HG03064 (cell line): Measurements from ENCODE around the gene AKAP9.
"Not testable (repeated sequence)": the region's sequence is repeated elsewhere in the genome, so short reads cannot be mapped to it uniquely, and the experiment has no call there.

ENCODE experiments used
- ATAC-seq: cut with Tn5 transposase; IDR thresholded peaks from one replicate; pipeline ENCODE4 v1.9.1; 2021; ENCODE audit warnings: low read depth; ENCODE audit not compliant: unreplicated experiment

AKAP9 gene

DNA sequence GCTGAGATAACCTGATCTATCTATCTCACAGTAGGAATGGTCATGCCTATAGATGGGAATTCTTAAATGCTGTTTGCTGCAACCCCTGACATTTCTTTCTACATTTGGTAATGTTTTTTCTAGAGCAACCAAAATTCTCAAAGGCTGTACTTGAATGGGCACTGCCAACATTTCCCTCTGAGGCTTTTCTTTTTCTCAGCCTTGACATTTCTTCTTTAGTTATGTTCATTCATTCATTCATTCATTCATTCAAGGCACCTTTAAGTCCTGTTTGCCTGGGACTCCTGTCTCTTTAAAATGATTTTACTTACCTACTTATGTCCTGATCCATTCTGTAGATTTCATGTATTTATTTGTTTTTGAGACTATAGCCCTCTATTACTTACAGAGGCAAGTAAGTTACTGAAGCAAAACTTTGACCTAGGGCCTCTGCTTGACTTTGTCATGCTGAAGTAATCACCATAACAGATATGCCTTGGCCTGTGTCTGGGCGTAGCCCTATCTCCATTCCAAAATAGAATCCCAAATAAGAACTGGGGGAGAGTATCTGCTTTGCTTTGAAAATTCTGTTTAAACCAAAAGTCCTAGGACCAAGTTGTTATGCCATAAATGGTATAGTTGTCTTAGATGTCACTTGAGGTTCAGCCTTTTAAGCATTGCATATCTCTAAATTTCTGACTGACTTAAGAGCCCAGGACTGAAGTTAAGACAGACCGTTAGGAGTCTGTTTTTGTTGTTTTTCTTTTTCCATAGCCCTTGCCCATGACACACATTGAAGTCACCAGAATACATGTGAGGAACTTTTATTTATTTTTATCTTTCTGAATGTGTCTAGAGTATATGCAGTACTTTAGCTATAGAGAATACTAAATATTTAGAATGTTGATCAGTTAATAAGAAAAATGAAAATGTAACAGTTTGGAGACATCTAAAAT, 59.2 kb downstream of the AKAP9 start:
- no peak for ATAC-seq

DNA sequence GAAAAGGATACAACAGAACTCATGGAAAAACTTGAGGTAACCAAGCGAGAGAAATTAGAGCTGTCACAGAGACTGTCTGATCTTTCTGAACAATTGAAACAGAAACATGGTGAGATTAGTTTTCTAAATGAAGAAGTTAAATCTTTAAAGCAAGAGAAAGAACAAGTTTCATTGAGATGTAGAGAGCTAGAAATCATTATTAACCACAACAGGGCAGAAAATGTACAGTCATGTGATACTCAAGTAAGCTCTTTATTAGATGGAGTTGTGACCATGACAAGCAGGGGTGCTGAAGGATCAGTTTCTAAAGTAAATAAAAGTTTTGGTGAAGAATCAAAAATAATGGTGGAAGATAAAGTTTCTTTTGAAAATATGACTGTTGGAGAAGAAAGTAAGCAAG, 62.1 kb downstream of the AKAP9 start:
- ATAC-seq, result no peak

DNA sequence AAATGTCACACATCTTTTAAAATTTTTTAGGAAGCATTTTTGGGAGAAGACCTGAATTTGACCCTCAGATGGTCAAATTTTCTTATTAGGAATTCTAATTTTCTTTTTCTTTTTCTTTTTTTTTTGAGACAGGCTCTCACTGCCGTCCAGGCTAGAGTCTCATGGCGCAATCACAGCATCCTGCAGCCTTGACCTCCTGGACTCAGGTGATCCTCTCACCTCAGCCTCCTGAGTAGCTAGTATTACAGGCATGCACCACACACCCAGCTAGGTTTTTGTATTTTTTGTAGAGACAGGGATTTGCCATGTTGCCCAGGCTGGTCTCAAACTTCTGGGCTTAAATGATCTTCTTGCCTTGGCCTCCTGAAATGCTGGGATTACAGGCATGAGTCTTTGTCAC, 65.4 kb downstream of the AKAP9 start:
- ATAC-seq, result no peak

DNA sequence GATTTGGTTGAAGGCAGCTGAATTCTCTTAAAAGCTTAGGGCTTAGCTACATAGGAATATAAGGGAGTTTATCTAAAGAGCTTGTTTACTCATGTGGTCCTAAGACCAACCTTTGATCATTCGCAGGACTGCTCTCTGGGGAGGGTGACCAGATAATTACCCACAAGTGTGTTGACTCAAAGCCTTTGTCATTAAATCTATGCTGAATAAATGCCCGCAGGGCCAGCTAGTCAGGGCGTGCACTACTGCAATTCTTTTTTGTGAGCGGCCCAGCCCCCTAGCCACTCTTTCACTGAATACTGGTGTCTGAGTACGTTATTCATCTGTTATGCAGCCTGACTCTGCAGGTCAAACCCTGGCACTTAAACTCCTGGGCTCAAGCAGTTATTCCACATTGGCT, 69.6 kb downstream of the AKAP9 start:
- no peak for ATAC-seq

DNA sequence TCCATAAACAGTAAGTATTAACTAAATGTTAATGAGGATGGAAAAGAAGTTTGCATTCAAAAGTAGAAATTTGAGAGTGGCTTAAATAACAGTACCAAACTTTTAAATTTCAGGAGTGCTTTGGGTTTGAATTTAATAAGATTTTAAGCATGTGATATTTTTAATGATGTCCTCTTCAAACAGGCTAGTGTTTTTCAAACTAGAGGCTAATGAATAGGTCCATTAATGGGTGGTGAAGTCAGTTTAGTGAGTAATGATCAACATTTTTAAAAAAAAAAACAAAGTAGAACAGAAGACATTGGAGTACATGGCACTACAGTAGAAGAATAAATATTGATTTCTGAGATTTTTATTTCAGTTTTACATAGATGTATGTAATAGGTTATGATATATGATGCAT, 72.9 kb downstream of the AKAP9 start:
- ATAC-seq, result no peak

DNA sequence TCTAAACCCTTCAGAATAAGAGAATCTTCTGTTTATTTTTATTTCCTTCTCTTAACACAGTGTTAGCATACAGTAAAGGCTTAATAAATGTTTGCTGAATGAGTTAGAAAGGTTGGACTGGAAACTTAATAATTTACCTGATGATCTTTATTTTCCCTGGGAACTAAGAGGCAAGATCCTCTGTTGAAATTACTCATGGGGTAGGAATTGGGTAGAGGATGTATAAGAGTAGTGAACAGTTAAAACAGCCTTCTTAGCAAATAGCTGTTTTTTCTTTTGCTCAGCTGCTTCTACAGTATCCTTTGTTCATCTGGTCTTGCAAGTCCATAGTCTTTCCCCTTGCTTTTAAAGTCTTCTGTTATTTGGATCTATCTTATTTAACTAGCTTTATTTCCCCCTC, 80.0 kb downstream of the AKAP9 start:
- no peak for ATAC-seq

DNA sequence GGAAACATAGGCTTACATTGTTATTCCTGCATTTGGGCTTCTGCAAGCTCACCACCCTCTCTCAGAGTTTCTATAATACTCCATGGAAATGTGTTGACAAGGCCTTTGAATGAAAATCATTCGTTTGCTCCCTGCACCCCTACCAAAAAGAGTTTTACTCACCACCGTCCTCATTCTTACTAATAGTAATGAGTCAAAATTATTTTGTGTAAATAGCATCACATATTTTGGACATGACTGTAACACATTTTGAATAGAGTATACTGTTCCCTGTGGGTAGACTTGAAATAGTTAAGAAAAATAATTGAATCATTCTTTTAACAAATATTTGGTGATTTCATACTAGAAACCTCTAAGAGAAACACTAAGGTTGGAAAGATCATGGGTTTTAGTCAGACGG, 84.6 kb downstream of the AKAP9 start:
- no peak for ATAC-seq

DNA sequence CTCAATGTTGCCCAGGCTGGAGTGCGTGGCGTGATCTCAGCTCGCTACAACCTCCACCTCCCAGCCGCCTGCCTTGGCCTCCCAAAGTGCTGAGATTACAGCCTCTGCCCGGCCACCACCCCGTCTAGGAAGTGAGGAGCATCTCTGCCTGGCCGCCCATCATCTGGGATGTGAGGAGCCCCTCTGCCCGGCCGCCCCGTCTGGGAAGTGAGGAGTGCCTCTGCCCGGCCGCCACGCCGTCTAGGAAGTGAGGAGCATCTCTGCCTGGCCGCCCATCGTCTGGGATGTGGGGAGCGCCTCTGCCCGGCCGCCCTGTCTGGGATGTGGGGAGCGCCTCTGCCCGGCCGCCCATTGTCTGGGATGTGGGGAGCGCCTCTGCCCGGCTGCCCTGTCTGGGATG, 86.0 kb downstream of the AKAP9 start:
- not testable (repeated sequence) for ATAC-seq

DNA sequence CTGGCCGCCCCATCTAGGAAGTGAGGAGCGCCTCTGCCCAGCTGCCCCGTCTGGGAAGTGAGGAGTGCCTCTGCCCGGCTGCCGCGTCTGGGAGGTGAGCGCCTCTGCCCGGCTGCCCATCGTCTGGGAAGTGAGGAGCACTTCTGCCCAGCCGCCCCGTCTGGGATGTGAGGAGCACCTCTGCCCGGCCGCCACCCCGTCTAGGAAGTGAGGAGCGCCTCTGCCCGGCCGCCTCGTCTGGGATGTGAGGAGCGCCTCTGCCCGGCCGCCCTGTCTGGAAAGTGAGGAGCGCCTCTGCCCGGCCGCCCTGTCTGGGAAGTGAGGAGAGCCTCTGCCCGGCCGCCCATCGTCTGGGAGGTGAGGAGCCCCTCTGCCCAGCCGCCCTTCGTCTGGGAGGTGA, 86.5 kb downstream of the AKAP9 start:
- not testable (repeated sequence) for ATAC-seq

DNA sequence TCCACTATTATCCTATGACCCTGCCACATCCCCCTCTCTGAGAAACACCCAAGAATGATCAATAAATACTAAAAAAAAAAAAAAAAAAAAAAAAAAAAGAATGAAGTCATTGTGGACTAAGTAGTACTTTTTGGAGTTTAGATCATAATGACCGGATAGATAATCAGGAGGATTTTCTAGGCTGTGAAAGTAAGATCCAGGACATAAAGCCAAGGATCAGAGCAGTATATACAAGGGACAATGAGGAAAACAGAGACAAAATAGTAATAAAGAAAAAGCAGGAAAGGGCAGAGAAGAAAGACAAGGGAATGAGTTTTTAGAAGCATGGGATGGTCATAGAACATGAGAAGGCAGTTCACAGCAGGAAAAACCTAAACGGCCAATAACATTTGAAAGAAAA, 87.6 kb downstream of the AKAP9 start:
- ATAC-seq, result no peak

DNA sequence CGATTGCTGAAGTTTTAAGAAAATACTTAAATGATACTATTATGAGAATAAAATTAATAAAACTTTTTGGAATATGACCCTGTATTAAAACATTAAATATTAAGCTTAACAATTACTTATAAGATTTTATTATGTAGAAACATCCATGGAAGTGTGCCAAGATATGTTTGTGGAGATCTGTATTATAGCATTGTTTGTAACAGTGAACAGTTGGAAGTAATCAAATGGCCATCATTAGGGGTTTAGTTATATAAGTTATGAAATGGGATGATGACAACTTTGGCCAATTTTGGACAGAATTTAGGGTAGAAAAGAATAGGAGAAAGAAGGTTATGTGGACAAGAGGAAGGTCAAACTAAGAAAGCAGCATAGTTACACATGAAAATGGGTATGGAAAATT, 88.0 kb downstream of the AKAP9 start:
- no peak for ATAC-seq

DNA sequence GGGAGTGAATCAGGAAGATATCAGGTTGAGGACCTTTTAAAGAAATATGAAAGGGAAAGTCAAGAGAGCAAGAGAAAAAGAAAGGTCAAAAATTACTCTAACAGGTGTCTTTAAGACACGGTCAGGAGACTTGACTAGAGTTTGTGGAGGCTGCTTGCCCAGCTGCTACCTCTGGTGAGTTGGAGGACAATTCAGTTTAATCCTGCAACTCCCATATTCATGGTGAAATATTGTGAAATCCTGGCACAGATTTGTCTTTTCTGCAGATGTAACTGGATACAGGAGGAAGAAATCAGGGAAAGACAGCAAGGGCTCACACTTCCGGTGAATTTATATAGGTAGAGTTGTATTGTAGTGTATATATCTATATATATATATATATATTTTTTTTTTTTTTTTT, 93.5 kb downstream of the AKAP9 start:
- ATAC-seq, result no peak

DNA sequence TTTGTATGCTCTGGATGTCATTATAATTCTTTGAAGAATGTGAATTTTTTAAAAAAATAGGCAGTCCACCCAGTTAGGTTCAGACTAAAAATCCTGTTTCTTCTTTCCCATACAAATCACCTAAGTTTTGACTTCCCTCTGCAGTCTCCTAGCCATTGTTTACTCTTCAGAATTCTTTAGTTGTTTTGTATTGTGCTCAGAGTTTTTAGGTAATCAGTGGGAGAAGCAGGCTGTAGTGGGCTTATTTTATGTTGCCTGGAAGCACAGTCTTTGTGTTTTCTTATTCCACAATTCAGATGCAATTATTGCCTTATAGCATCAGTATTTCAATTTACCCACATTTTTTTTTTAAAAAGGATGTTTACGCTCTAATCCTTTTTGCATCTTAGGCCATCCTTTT, 94.9 kb downstream of the AKAP9 start:
- no peak for ATAC-seq

DNA sequence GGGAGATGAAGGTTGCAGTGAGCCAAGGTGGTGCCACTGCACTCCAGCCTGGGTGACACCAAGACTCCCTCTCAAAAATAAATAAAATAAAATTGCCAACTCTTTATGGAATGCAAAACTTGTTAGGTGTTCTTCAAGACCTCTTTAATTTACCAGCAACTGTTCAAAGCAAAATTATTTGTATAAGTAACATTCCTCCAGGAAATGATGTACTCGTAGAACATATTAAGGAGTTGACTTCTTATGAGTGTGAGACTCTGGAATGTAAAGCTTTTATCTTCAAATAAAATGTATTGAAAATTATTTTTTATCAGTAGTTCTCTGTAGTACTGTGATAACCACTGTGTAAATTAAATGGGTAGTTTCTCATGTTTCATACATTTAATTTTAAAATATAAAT, 99.2 kb downstream of the AKAP9 start:
- ATAC-seq, result no peak

DNA sequence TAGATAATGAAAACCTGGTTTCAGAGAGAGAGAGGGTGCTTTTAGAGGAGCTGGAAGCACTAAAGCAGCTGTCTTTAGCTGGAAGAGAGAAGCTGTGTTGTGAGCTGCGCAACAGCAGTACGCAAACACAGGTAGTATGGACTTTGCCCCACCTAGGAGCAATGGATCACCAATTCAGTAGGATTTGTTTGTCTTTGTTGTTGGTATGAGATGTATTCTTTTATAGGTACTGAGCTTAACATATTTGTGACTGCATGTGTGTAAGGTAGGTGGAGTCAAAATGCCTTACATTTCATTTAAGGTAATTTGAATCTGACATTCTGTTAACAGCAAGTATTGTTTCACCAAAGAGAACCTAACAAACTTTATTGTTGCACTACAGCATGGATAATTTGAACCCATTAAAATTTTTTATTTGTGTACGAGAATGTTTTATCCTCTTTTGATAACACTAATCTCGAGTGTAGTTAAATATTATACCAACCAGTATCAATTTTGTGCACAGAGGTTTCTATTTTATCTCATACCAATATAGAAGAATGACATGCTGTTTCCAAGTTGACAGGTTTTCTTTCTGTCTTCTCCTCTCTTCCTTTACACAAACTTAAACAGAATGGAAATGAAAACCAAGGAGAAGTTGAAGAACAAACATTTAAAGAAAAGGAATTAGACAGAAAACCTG, 101.5 kb downstream of the AKAP9 start:
- no peak for ATAC-seq

DNA sequence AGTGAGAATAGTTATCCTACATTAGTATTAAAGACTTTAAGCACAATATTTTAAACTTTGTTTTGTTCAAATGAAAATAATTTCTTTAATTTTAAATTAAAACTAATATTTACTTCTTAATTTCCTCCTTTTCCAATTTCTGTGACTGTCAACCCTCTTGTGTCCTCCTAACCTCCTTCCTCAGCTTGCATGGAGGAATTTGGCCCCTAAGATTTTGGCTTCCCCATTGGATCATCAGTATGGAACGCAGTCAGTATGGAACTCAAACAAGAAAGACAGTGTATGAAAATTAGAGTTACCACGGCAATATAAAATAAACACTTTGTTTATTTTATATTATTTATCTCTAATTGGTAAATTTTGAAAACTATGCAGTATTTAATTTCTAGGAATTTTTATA, 102.4 kb downstream of the AKAP9 start:
- ATAC-seq, result no peak

DNA sequence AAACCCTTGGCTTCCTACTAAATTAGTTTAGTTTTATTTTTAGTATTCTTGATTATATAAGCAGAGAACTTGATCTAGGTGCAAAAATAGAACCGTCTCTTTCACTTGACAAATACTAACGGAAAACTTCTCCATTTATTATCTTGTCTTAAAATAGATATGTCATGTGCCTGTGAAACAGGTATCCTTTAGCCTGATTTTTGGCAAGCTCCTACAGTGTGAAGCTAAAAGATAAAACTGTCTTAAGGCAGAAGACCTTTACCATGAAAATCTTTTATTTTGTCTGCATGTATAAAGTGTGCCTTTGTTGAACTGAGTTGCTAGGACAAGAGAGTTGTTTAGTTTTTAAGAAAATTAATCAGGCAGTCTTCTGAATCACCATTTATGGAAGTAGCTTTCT, 103.0 kb downstream of the AKAP9 start:
- no peak for ATAC-seq

DNA sequence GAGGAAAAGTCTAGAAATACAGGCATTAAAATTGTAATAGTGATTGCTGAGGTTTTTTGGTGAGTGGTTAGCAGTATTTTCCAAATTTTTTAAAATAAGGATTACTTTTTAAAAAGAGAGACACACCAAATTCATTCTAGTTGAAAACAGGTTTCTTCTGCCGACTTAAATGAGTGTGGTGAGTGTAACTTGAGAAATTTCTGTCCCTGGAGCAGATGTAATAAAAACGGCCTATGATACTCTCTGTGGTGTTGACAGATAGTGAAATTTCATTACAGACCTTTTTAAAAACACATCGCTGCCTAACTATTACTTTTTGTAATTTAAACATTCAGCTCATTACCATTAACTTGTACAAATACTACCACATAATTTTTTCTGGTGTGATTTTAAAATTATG, 103.5 kb downstream of the AKAP9 start:
- no peak for ATAC-seq

DNA sequence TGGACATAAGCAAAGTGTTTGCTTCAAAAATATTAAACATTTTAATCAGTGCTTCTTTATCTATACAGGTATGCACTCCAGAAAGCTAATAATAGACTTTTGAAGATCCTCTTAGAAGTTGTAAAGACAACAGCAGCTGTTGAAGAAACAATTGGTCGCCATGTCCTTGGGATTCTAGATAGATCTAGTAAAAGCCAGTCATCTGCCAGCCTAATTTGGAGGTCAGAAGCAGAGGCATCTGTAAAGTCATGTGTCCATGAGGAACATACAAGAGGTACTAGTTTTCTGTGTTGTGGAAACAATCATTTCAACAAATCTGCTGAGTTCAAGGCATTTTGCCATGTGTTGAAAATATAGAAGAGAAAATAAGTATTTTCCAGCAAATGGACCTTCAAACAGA, 104.3 kb downstream of the AKAP9 start:
- no peak for ATAC-seq

DNA sequence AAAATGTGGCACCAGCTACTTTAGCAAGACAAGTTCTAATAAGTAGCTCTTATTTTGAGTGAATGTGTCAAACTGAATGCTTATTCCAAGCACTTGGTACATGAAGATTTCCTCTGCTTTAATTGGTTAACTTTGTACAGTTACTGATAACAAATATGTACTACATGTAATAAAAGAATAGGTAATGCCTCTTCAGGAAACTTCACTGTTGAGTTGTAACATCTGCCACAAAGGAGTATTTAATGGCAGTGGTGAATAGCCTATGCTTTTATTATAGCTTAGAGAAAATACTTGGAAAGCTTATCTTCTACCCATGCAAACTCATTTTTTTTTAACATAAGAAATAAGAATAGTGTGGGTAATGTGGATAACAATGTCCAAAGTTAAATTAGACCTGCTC, 111.0 kb downstream of the AKAP9 start:
- no peak for ATAC-seq

DNA sequence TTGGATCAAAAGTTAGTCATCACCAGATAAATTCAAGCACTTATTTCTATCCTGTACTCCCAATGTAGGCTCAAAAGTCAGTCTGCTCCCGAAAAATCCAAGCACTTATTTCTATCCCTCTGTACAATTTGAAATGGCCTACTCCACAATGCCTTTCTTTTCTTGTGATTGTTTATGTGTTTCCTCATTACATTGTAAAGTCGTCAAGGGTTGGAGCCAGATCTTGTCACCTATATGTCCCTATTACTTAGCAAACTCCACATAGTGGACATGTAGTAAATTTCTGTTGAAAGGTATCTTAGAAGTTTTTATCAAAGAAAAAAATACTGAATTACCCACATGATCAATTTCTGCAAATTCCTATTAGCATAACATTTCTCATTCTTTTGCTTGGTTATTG, 111.5 kb downstream of the AKAP9 start:
- no peak for ATAC-seq

DNA sequence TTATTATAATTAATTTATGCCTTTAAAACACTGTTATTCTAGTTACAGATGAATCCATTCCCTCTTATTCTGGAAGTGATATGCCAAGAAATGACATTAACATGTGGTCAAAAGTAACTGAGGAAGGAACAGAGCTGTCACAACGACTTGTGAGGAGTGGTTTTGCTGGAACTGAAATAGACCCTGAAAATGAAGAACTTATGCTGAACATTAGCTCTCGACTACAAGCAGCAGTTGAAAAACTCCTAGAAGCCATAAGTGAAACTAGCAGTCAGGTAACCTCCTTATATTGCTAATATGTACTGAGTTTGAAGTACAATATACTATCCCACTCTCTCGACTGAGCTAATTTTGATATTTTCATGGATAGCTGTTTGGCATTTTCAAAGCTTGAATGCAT, 112.0 kb downstream of the AKAP9 start:
- ATAC-seq, result no peak
